DOHH2 (cell line): ENCODE data around the gene HYAL1.
A peak's percentile ranks its signal among the peaks of the same experiment; 100 is the strongest.

Experiments
- H3F3A ChIP-seq: fragments of 200-600 bp; sonication (generic), shearing (Covaris generic); 2 replicates; pipeline ENCODE4 v1.6.0; 2016; ENCODE audit warnings: antibody characterized with exemption, mild to moderate bottlenecking; ENCODE audit not compliant: control insufficient read depth, insufficient read depth
- H3K27ac ChIP-seq: fragments of 200-600 bp; sonication (generic); 2 replicates; pipeline ENCODE4 v1.5.1; 2014; ENCODE audit warnings: low read depth, mild to moderate bottlenecking, low read length, moderate library complexity
- H3K27me3 ChIP-seq: fragments of 200-600 bp; sonication (generic); 2 replicates; pipeline ENCODE4 v1.6.1; 2014; ENCODE audit warnings: mild to moderate bottlenecking, low read length, mixed read lengths; ENCODE audit not compliant: control insufficient read depth
- H3K36me3 ChIP-seq: fragments of 200-600 bp; sonication (generic); 2 replicates; pipeline ENCODE4 v1.6.1; 2014; ENCODE audit warnings: mild to moderate bottlenecking, low read length, moderate library complexity, mixed read lengths; ENCODE audit not compliant: control insufficient read depth
- H3K4me1 ChIP-seq: fragments of 200-600 bp; sonication (generic); 2 replicates; pipeline ENCODE4 v1.6.1; 2014; ENCODE audit warnings: mild to moderate bottlenecking, low read length, mixed read lengths; ENCODE audit not compliant: control insufficient read depth
- H3K4me2 ChIP-seq: fragments of 200-600 bp; sonication (generic); 2 replicates; pipeline ENCODE4 v1.6.0; 2014; ENCODE audit warnings: mild to moderate bottlenecking, low read length, moderate library complexity
- H3K4me3 ChIP-seq: fragments of 200-600 bp; sonication (generic); 2 replicates; pipeline ENCODE4 v1.5.1; 2014; ENCODE audit warnings: mild to moderate bottlenecking, low read length, mixed read lengths
- H3K79me2 ChIP-seq: fragments of 200-600 bp; sonication (generic); 2 replicates; pipeline ENCODE4 v1.6.1; 2014; ENCODE audit warnings: mild to moderate bottlenecking, low read length, mixed read lengths; ENCODE audit not compliant: control insufficient read depth
- H3K9me2 ChIP-seq: fragments of 200-600 bp; sonication (generic); replicated peaks from 2 replicates; pipeline ENCODE4 v1.6.1; 2014; ENCODE audit warnings: mild to moderate bottlenecking, low read length, mixed read lengths; ENCODE audit not compliant: control insufficient read depth
- H3K9me3 ChIP-seq: fragments of 200-600 bp; sonication (generic); 2 replicates; pipeline ENCODE4 v1.6.1; 2014; ENCODE audit warnings: antibody characterized with exemption, low read length, mixed read lengths; ENCODE audit not compliant: control insufficient read depth, insufficient read depth
- H4K20me1 ChIP-seq: fragments of 200-600 bp; sonication (generic); 2 replicates; pipeline ENCODE4 v1.6.0; 2014; ENCODE audit warnings: low read depth, mild to moderate bottlenecking, antibody characterized with exemption, low read length, moderate library complexity; ENCODE audit not compliant: control insufficient read depth, insufficient read depth
- EZH2phosphoT487 ChIP-seq: fragments of 200-600 bp; sonication (generic); IDR thresholded peaks from 2 replicates; pipeline ENCODE4 v1.6.1; 2017; ENCODE audit warnings: borderline replicate concordance, mild to moderate bottlenecking, antibody characterized with exemption, low read length, moderate library complexity, mixed read lengths
- TF ChIP-seq, protein P1 (sequence below): fragments of 200-600 bp; sonication (generic); IDR thresholded peaks from one replicate; pipeline ENCODE4 v1.5.1; 2014; ENCODE audit warnings: antibody characterized with exemption, mild to moderate bottlenecking, low read depth, low read length; ENCODE audit not compliant: poor library complexity, severe bottlenecking

The HYAL1 gene

DNA sequence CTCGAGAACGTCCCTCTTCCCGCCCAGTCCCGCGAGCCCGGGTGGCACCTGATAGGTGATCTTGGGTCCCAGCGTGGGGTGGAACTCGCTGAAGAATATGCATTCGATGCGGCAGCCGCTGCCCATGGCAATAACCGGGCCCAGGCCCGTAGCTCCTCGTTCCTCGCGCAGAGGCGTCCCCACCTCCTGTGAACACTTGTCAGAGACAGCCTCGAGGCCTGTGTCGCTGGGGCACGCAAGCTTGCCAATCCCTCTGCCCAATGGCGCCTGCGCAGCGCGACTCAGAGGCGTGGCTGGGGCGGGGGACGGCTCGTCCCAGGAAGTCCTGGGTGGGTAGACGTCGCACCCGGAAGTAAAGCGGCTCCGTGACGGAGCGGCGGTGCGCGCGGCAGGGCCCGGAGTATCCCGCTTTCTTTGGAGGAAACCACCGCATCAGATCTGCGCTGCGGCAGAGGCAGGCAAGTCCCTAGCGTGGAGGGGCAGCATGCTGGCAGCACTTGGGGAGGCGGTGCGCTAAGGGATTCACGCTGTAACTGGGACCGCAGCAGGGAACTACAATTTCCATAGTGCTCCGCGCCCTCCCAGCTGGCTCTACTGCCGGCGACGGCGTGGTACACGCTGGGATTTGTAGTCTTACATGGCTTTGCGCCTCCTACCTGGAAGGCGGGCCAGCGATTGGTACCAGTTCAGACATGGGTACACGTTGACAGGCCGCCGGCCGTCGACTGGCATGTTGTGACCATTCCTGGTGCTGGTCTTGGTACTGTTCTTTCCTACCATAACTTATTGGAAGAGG lies 47.4 kb upstream of the HYAL1 start, which contains the start of the genes CYB561D2 and NPRL2:
CYB561D2 (plus strand) TSS at position 336 of the 796 bp plus-strand sequence. CDS start 572 bp downstream, outside the sequence.
NPRL2 (minus strand) TSS at position 249 of the 796 bp plus-strand sequence; CDS start at position 126, 123 bp downstream.
- Histone ChIP-seq H3K79me2 (peaks cover 39% of the 10 kb centered on the region), H3K27me3 (no peaks in the 10 kb centered on the region), H3K36me3 (peaks cover 49% of the 10 kb centered on the region)

DNA sequence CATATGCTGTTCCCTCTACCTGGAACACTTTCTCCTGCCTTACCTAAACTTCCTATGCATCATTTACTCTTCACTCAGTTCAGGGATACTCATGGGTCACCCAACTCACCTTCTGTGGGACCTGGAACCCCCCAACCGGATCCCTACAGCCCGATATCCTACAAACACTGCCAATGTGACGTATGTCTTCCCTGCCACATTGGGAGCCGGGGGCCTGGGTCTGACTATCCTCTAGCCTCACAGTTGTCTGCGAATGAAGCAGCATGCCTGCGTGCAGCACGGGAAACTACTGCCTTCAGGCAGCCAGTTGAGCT lies 46.8 kb upstream of the HYAL1 start:
- Histone ChIP-seq H3K27me3 (no peaks in the 10 kb centered on the region), H4K20me1 (no peaks in the 10 kb centered on the region), H3K9me2 (no peaks in the 10 kb centered on the region), H3K27ac (peak overlapping the region; percentile 72), H3K9me3 (no peaks in the 10 kb centered on the region), H3F3A (0 out of 2 replicates have a peak, but pooled peaks cover 4% of the 10 kb centered on the region), H3K4me1 (peaks cover 38% of the 10 kb centered on the region), H3K4me2 (peak overlapping the region; percentile 100), H3K36me3 (peaks cover 49% of the 10 kb centered on the region), H3K4me3 (peak overlapping the region; percentile 90), H3K79me2 (peaks cover 33% of the 10 kb centered on the region)
- no peak for TF ChIP-seq EZH2phosphoT487
- TF ChIP-seq, protein P1, sequence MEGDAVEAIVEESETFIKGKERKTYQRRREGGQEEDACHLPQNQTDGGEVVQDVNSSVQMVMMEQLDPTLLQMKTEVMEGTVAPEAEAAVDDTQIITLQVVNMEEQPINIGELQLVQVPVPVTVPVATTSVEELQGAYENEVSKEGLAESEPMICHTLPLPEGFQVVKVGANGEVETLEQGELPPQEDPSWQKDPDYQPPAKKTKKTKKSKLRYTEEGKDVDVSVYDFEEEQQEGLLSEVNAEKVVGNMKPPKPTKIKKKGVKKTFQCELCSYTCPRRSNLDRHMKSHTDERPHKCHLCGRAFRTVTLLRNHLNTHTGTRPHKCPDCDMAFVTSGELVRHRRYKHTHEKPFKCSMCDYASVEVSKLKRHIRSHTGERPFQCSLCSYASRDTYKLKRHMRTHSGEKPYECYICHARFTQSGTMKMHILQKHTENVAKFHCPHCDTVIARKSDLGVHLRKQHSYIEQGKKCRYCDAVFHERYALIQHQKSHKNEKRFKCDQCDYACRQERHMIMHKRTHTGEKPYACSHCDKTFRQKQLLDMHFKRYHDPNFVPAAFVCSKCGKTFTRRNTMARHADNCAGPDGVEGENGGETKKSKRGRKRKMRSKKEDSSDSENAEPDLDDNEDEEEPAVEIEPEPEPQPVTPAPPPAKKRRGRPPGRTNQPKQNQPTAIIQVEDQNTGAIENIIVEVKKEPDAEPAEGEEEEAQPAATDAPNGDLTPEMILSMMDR = no peak

More for the DNA sequence above, 47.4 kb upstream of the HYAL1 start, which contains the start of the genes CYB561D2 and NPRL2:
- peak within 1 kb of the TSS; percentile 100 for H3K4me2 ChIP-seq
- H3F3A ChIP-seq = 0 out of 2 replicates have a peak, but pooled peaks cover 4% of the 10 kb centered on the region
- H3K4me1 ChIP-seq = peaks cover 32% of the 10 kb centered on the region
- peak within 1 kb of the TSS; percentile 72 for H3K27ac ChIP-seq
- no peaks in the 10 kb centered on the region for H4K20me1 ChIP-seq
- no peak for TF ChIP-seq EZH2phosphoT487
- TF ChIP-seq, protein P1 = no peak
- H3K9me3 ChIP-seq = no peaks in the 10 kb centered on the region
- H3K9me2 ChIP-seq = no peaks in the 10 kb centered on the region
- peak within 1 kb of the TSS; percentile 90 for H3K4me3 ChIP-seq

DNA sequence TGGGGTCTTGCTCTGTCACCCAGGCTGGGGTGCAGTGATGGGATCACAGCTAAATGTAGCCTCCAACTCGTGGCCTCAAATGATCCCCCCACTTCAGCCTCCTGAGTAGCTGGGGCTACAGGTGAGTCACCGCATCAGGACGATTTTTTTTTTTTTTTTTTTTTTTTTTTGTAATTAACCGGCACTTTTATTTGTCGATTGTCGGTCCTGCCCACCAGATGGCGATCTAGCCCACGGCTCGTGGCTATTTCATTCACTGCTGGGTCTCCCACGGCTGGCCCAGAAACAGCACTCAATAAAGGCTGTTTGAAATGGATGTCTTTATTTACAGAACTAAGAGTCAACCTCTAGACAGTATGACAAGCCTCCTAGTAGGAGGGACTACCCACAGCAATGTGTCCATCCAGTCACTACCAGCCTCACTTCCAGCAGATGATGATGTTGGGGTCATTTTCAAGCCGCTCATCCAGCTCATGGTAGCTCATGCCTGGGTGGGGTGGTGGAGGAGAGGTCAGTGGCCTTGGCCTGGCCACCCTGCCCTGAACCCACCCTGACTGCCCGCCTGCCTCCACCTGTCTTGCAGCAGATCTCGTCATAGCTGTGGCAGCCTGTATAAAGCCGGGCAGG lies 43.9 kb upstream of the HYAL1 start:
- H3K79me2 ChIP-seq = peaks cover 25% of the 10 kb centered on the region
- H3K9me2 ChIP-seq = no peaks in the 10 kb centered on the region
- H3K27me3 ChIP-seq = no peaks in the 10 kb centered on the region
- H3K4me1 ChIP-seq = peaks cover 38% of the 10 kb centered on the region
- no peaks in the 10 kb centered on the region for H4K20me1 ChIP-seq
- no peak overlapping the region for H3K4me3 ChIP-seq
- no peak overlapping the region for H3K27ac ChIP-seq
- no peaks in the 10 kb centered on the region for H3F3A ChIP-seq
- TF ChIP-seq, protein P1 = peak; percentile 63
- no peak for TF ChIP-seq EZH2phosphoT487
- peaks cover 24% of the 10 kb centered on the region for H3K36me3 ChIP-seq
- no peak overlapping the region for H3K4me2 ChIP-seq
- H3K9me3 ChIP-seq = no peaks in the 10 kb centered on the region
